HL-60/S4 (cell line): ENCODE measurements around the gene CASZ1.

Experiments
- in situ Hi-C: fragments of 300-500 bp; cut with MboI; formaldehyde crosslinking; loops from 2 replicates; pipeline ENCODE4 v1.14.3; 2022; ENCODE audit warnings: low sequenced_read_pairs

CASZ1 gene

GRCh38 chr1:10795276-10796021 is 997 bp downstream of the CASZ1 start:
- in situ Hi-C loops, result no loop called here

- in situ Hi-C loops, result no loop called here
These were observed 1.6 kb downstream of the CASZ1 start for GRCh38 chr1:10794724-10795275.

- in situ Hi-C loops, result no loop called here
These were observed 3.3 kb downstream of the CASZ1 start for GRCh38 chr1:10793129-10793651.

- in situ Hi-C loops, result no loop called here
These were observed 5.1 kb downstream of the CASZ1 start for GRCh38 chr1:10791105-10791951.

GRCh38 chr1:10789803-10790702 is 6.4 kb downstream of the CASZ1 start:
- in situ Hi-C loops, result no loop called here

GRCh38 chr1:10789047-10789791 is 7.2 kb downstream of the CASZ1 start:
- in situ Hi-C loops, result no loop called here

GRCh38 chr1:10788592-10789006 is 7.8 kb downstream of the CASZ1 start:
- in situ Hi-C loops, result no loop called here

- in situ Hi-C loops, result no loop called here
These were observed 9.2 kb downstream of the CASZ1 start for GRCh38 chr1:10787286-10787685.

- in situ Hi-C loops, result no loop called here
These were observed 10.5 kb downstream of the CASZ1 start for GRCh38 chr1:10785728-10786638.

- in situ Hi-C loops, result no loop called here
These were observed 11.3 kb downstream of the CASZ1 start for GRCh38 chr1:10784998-10785727.

GRCh38 chr1:10782491-10783244 is 13.8 kb downstream of the CASZ1 start:
- in situ Hi-C loops, result no loop called here

GRCh38 chr1:10781137-10781536 is 15.3 kb downstream of the CASZ1 start:
- in situ Hi-C loops, result no loop called here

GRCh38 chr1:10779841-10780240 is 16.6 kb downstream of the CASZ1 start:
- in situ Hi-C loops, result no loop called here

GRCh38 chr1:10779201-10779600 is 17.2 kb downstream of the CASZ1 start:
- in situ Hi-C loops, result no loop called here

GRCh38 chr1:10778640-10779039 is 17.8 kb downstream of the CASZ1 start:
- in situ Hi-C loops, result no loop called here

- in situ Hi-C loops, result no loop called here
These were observed 18.5 kb downstream of the CASZ1 start for GRCh38 chr1:10777749-10778574.
